Stimulated activated CD8-positive, alpha-beta memory T cell treated with anti-CD3 and anti-CD28 coated beads, Interleukin-12 subunit alpha, Interleukin-12 subunit beta, amount 100 ng/mL, for 1 hour (primary cell): ENCODE data around the gene CPLX1.
A peak's percentile ranks its signal among the peaks of the same experiment; 100 is the strongest.

Source experiments
- DNase-seq: peaks from one replicate; pipeline ENCODE4 v3.0.0-alpha.2; 2020; ENCODE audit warnings: low read depth

CPLX1 gene

GRCh38 chr4:832108-832507 lies 6.2 kb upstream of the CPLX1 start:
- no peak for DNase-seq

- DNase-seq: no peak
Observed at GRCh38 chr4:831483-831805, 5.5 kb upstream of the CPLX1 start.

GRCh38 chr4:830601-831482 lies 4.9 kb upstream of the CPLX1 start:
- no peak for DNase-seq

GRCh38 chr4:829761-830600 lies 4.1 kb upstream of the CPLX1 start:
- no peak for DNase-seq

GRCh38 chr4:829291-829690 lies 3.4 kb upstream of the CPLX1 start:
- DNase-seq: no peak

GRCh38 chr4:828641-829271 lies 2.8 kb upstream of the CPLX1 start:
- DNase-seq: no peak

GRCh38 chr4:827209-828081 lies 1.5 kb upstream of the CPLX1 start:
- DNase-seq: no peak

- DNase-seq: no peak
Observed at GRCh38 chr4:826508-827208, 729 bp upstream of the CPLX1 start.

GRCh38 chr4:825063-825970 lies 612 bp downstream of the CPLX1 start:
- peak; percentile 18 for DNase-seq

- no peak for DNase-seq
Observed at GRCh38 chr4:824461-825062, 1.4 kb downstream of the CPLX1 start.

- DNase-seq: no peak
Observed at GRCh38 chr4:823761-824460, 2.0 kb downstream of the CPLX1 start.

- no peak for DNase-seq
Observed at GRCh38 chr4:823176-823760, 2.7 kb downstream of the CPLX1 start.

- no peak for DNase-seq
Observed at GRCh38 chr4:822361-823175, 3.4 kb downstream of the CPLX1 start.

GRCh38 chr4:821631-822030 lies 4.3 kb downstream of the CPLX1 start:
- DNase-seq: no peak

- DNase-seq: no peak
Observed at GRCh38 chr4:821181-821591, 4.7 kb downstream of the CPLX1 start.

- no peak for DNase-seq
Observed at GRCh38 chr4:820230-821172, 5.4 kb downstream of the CPLX1 start.
